ENCODE measurements around the gene COL21A1. TPM values are rescaled to one million over a fixed set of nuclear protein-coding genes. Genes with fewer than 3 reads are reported as not detected.

The COL21A1 gene
- total and polyA plus RNA-seq, 2 donors (not counting 1 experiment from before 2014, with no cell fraction given) = 6.9 to 28.2 TPM

GRCh38 chr6:56040223-56040622, 207.2 kb downstream of the COL21A1 start:
- no peak overlapping the region for H3K9ac ChIP-seq (ENCODE audit: insufficient read depth, low read length)
- no peaks in the 10 kb centered on the region for H3K4me1 ChIP-seq (ENCODE audit: control insufficient read depth, extremely low read depth, insufficient read depth, low read length)
- H3K27ac ChIP-seq (ENCODE audit: insufficient read depth, low read length) = no peak overlapping the region
- H3K9me3 ChIP-seq (ENCODE audit: control insufficient read depth, insufficient read depth, low read depth, low read length) = no peaks in the 10 kb centered on the region
- H2AFZ ChIP-seq (ENCODE audit: low read length) = no peak overlapping the region
- H3K79me2 ChIP-seq (ENCODE audit: control insufficient read depth, insufficient read depth, low read length) = no peaks in the 10 kb centered on the region
- DNase-seq (ENCODE audit: low read depth in 2 of 2) = peak; percentile 75 to 92
- H3K36me3 ChIP-seq (ENCODE audit: control insufficient read depth, insufficient read depth, low read length) = no peaks in the 10 kb centered on the region
- TF ChIP-seq, protein P1, sequence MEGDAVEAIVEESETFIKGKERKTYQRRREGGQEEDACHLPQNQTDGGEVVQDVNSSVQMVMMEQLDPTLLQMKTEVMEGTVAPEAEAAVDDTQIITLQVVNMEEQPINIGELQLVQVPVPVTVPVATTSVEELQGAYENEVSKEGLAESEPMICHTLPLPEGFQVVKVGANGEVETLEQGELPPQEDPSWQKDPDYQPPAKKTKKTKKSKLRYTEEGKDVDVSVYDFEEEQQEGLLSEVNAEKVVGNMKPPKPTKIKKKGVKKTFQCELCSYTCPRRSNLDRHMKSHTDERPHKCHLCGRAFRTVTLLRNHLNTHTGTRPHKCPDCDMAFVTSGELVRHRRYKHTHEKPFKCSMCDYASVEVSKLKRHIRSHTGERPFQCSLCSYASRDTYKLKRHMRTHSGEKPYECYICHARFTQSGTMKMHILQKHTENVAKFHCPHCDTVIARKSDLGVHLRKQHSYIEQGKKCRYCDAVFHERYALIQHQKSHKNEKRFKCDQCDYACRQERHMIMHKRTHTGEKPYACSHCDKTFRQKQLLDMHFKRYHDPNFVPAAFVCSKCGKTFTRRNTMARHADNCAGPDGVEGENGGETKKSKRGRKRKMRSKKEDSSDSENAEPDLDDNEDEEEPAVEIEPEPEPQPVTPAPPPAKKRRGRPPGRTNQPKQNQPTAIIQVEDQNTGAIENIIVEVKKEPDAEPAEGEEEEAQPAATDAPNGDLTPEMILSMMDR (conservative IDR thresholded peaks at IDR 0.05 in 1 of 2, IDR thresholded peaks at IDR 0.05 in 1 of 2; ENCODE audit: low read depth in 1 of 2, low read length in 2 of 2) = no peak
- H3K27me3 ChIP-seq (ENCODE audit: control insufficient read depth, insufficient read depth, low read length) = no peaks in the 10 kb centered on the region
- H3K4me2 ChIP-seq (ENCODE audit: extremely low read depth, insufficient read depth, low read length) = no peak overlapping the region
- H3K4me3 ChIP-seq (replicated peaks in 1 of 4; ENCODE audit: control extremely low read depth in 1 of 4, insufficient read depth in 1 of 4, low read depth in 3 of 4, low read length in 4 of 4) = peak overlapping the region in 1 of 4 experiments; percentile 17
- H4K20me1 ChIP-seq (ENCODE audit: control insufficient read depth, extremely low read depth, insufficient read depth, low read length) = no peaks in the 10 kb centered on the region

GRCh38 chr6:56038764-56039163, 208.6 kb downstream of the COL21A1 start:
- H3K9me3 ChIP-seq (ENCODE audit: control insufficient read depth, insufficient read depth, low read depth, low read length) = no peaks in the 10 kb centered on the region

GRCh38 chr6:56037601-56038000, 209.8 kb downstream of the COL21A1 start:
- H3K4me1 ChIP-seq (ENCODE audit: control insufficient read depth, extremely low read depth, insufficient read depth, low read length) = no peaks in the 10 kb centered on the region
- TF ChIP-seq, protein P1 (conservative IDR thresholded peaks at IDR 0.05 in 1 of 2, IDR thresholded peaks at IDR 0.05 in 1 of 2; ENCODE audit: low read depth in 1 of 2, low read length in 2 of 2) = no peak
- no peak for TF ChIP-seq EZH2 (IDR thresholded peaks at IDR 0.05; ENCODE audit: low read length, missing control alignments)
- H4K20me1 ChIP-seq (ENCODE audit: control insufficient read depth, extremely low read depth, insufficient read depth, low read length) = no peaks in the 10 kb centered on the region
- H3K36me3 ChIP-seq (ENCODE audit: control insufficient read depth, insufficient read depth, low read length) = no peaks in the 10 kb centered on the region
- H3K79me2 ChIP-seq (ENCODE audit: control insufficient read depth, insufficient read depth, low read length) = no peaks in the 10 kb centered on the region
- H3K9ac ChIP-seq (ENCODE audit: insufficient read depth, low read length) = no peak overlapping the region
- no peak overlapping the region for H3K27ac ChIP-seq (ENCODE audit: insufficient read depth, low read length)
- DNase-seq (ENCODE audit: low read depth in 2 of 2) = peak in 1 of 2 donors; percentile 38
- H3K4me2 ChIP-seq (ENCODE audit: extremely low read depth, insufficient read depth, low read length) = no peak overlapping the region
- no peak overlapping the region for H2AFZ ChIP-seq (ENCODE audit: low read length)
- no peaks in the 10 kb centered on the region for H3K9me3 ChIP-seq (ENCODE audit: control insufficient read depth, insufficient read depth, low read depth, low read length)
- H3K27me3 ChIP-seq (ENCODE audit: control insufficient read depth, insufficient read depth, low read length) = no peaks in the 10 kb centered on the region
- no peak overlapping the region for H3K4me3 ChIP-seq (replicated peaks in 1 of 4; ENCODE audit: control extremely low read depth in 1 of 4, insufficient read depth in 1 of 4, low read depth in 3 of 4, low read length in 4 of 4)

More at GRCh38 chr6:56038764-56039163, 208.6 kb downstream of the COL21A1 start:
- no peaks in the 10 kb centered on the region for H3K36me3 ChIP-seq (ENCODE audit: control insufficient read depth, insufficient read depth, low read length)
- no peaks in the 10 kb centered on the region for H3K79me2 ChIP-seq (ENCODE audit: control insufficient read depth, insufficient read depth, low read length)
- no peak for DNase-seq (ENCODE audit: low read depth in 2 of 2)
- H3K4me3 ChIP-seq (replicated peaks in 1 of 4; ENCODE audit: control extremely low read depth in 1 of 4, insufficient read depth in 1 of 4, low read depth in 3 of 4, low read length in 4 of 4) = no peak overlapping the region
- no peak overlapping the region for H3K9ac ChIP-seq (ENCODE audit: insufficient read depth, low read length)
- H3K27me3 ChIP-seq (ENCODE audit: control insufficient read depth, insufficient read depth, low read length) = no peaks in the 10 kb centered on the region
- no peaks in the 10 kb centered on the region for H3K4me1 ChIP-seq (ENCODE audit: control insufficient read depth, extremely low read depth, insufficient read depth, low read length)
- H4K20me1 ChIP-seq (ENCODE audit: control insufficient read depth, extremely low read depth, insufficient read depth, low read length) = no peaks in the 10 kb centered on the region
- H3K4me2 ChIP-seq (ENCODE audit: extremely low read depth, insufficient read depth, low read length) = no peak overlapping the region
- H3K27ac ChIP-seq (ENCODE audit: insufficient read depth, low read length) = no peak overlapping the region
- no peak for TF ChIP-seq EZH2 (IDR thresholded peaks at IDR 0.05; ENCODE audit: low read length, missing control alignments)
- TF ChIP-seq, protein P1 (conservative IDR thresholded peaks at IDR 0.05 in 1 of 2, IDR thresholded peaks at IDR 0.05 in 1 of 2; ENCODE audit: low read depth in 1 of 2, low read length in 2 of 2) = no peak
- H2AFZ ChIP-seq (ENCODE audit: low read length) = no peak overlapping the region

All from fibroblast of lung (primary cell).